ENCODE data around the gene STX1B.

DNA sequence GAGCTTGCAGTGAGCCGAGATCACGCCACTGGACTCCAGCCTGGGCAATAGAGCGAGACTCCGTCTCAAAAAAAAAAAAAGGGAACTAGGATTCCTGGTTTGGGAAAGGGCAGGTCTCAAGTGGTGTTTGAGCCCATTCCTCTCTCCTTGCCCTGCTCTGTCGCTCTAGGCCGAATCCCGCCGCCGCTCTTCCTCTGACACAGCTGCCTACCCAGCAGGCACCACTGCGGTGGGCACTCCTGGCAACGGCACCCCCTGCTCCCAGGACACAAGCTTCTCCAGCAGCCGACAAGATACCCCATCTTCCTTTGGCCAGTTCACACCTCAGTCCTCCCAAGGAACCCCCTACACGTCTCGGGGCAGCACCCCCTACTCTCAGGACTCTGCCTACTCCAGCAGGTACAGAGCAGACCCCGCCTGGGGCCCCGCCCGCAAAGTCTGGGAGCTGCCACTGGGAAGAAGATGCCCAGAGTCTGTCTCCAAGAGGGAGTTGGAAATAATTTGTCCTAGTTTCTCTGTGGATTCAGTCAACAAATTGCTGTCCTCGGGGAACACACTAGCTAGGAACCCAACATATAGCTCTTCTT is 46.4 kb downstream of the STX1B start:
- TF ChIP-seq, protein P1, sequence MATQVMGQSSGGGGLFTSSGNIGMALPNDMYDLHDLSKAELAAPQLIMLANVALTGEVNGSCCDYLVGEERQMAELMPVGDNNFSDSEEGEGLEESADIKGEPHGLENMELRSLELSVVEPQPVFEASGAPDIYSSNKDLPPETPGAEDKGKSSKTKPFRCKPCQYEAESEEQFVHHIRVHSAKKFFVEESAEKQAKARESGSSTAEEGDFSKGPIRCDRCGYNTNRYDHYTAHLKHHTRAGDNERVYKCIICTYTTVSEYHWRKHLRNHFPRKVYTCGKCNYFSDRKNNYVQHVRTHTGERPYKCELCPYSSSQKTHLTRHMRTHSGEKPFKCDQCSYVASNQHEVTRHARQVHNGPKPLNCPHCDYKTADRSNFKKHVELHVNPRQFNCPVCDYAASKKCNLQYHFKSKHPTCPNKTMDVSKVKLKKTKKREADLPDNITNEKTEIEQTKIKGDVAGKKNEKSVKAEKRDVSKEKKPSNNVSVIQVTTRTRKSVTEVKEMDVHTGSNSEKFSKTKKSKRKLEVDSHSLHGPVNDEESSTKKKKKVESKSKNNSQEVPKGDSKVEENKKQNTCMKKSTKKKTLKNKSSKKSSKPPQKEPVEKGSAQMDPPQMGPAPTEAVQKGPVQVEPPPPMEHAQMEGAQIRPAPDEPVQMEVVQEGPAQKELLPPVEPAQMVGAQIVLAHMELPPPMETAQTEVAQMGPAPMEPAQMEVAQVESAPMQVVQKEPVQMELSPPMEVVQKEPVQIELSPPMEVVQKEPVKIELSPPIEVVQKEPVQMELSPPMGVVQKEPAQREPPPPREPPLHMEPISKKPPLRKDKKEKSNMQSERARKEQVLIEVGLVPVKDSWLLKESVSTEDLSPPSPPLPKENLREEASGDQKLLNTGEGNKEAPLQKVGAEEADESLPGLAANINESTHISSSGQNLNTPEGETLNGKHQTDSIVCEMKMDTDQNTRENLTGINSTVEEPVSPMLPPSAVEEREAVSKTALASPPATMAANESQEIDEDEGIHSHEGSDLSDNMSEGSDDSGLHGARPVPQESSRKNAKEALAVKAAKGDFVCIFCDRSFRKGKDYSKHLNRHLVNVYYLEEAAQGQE (IDR thresholded peaks at IDR 0.05): no peak
- TF ChIP-seq, protein P2, sequence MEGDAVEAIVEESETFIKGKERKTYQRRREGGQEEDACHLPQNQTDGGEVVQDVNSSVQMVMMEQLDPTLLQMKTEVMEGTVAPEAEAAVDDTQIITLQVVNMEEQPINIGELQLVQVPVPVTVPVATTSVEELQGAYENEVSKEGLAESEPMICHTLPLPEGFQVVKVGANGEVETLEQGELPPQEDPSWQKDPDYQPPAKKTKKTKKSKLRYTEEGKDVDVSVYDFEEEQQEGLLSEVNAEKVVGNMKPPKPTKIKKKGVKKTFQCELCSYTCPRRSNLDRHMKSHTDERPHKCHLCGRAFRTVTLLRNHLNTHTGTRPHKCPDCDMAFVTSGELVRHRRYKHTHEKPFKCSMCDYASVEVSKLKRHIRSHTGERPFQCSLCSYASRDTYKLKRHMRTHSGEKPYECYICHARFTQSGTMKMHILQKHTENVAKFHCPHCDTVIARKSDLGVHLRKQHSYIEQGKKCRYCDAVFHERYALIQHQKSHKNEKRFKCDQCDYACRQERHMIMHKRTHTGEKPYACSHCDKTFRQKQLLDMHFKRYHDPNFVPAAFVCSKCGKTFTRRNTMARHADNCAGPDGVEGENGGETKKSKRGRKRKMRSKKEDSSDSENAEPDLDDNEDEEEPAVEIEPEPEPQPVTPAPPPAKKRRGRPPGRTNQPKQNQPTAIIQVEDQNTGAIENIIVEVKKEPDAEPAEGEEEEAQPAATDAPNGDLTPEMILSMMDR (IDR thresholded peaks at IDR 0.05; ENCODE audit: low read depth, low read length, missing input control): no peak
- TF ChIP-seq GABPA (IDR thresholded peaks at IDR 0.05 in 1 of 2, conservative IDR thresholded peaks at IDR 0.05 in 1 of 2): no peak
- TF ChIP-seq, protein P3, sequence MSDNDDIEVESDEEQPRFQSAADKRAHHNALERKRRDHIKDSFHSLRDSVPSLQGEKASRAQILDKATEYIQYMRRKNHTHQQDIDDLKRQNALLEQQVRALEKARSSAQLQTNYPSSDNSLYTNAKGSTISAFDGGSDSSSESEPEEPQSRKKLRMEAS (IDR thresholded peaks at IDR 0.05): no peak
- no peak for TF ChIP-seq RAD21 (IDR thresholded peaks at IDR 0.05)
- TF ChIP-seq EGR1 (IDR thresholded peaks at IDR 0.05; ENCODE audit: low read depth in 2 of 2): no peak
- TF ChIP-seq JUND (IDR thresholded peaks at IDR 0.05): no peak
- TF ChIP-seq TAF1 (conservative IDR thresholded peaks at IDR 0.05): no peak
- TF ChIP-seq, protein P4, sequence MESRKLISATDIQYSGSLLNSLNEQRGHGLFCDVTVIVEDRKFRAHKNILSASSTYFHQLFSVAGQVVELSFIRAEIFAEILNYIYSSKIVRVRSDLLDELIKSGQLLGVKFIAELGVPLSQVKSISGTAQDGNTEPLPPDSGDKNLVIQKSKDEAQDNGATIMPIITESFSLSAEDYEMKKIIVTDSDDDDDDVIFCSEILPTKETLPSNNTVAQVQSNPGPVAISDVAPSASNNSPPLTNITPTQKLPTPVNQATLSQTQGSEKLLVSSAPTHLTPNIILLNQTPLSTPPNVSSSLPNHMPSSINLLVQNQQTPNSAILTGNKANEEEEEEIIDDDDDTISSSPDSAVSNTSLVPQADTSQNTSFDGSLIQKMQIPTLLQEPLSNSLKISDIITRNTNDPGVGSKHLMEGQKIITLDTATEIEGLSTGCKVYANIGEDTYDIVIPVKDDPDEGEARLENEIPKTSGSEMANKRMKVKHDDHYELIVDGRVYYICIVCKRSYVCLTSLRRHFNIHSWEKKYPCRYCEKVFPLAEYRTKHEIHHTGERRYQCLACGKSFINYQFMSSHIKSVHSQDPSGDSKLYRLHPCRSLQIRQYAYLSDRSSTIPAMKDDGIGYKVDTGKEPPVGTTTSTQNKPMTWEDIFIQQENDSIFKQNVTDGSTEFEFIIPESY (IDR thresholded peaks at IDR 0.05): no peak
- TF ChIP-seq YY1 (IDR thresholded peaks at IDR 0.05): no peak
- TF ChIP-seq NR2F2 (IDR thresholded peaks at IDR 0.05): no peak
- no peak for TF ChIP-seq SP1 (IDR thresholded peaks at IDR 0.05)
- TF ChIP-seq RXRA (IDR thresholded peaks at IDR 0.05): no peak
- TF ChIP-seq HNF4A (conservative IDR thresholded peaks at IDR 0.05): no peak
